Choroid plexus epithelial cell (primary cell): ENCODE results near the gene BRD3OS.

Experiments used
- DNase-seq: peaks from one replicate; pipeline ENCODE4 v3.0.0-alpha.2; 2010; ENCODE audit warnings: low read depth
- H3K4me3 ChIP-seq: 2 replicates; pipeline ENCODE4 v1.5.1; 2011; ENCODE audit warnings: low read depth, mild to moderate bottlenecking, control low read depth, low read length, moderate library complexity
- CTCF ChIP-seq: conservative IDR thresholded peaks from 2 replicates; pipeline ENCODE4 v1.5.1; 2011; ENCODE audit warnings: low read depth, mild to moderate bottlenecking, control low read depth, inconsistent platforms, low read length, moderate library complexity

BRD3OS gene

GRCh38 chr9:133994353-133995011, 30.8 kb upstream of the BRD3OS start:
- DNase-seq, result peak; percentile 72
- H3K4me3 ChIP-seq, result no peak overlapping the region
- peak; percentile 99 for TF ChIP-seq CTCF

- DNase-seq, result peak; percentile 21
- peak; percentile 30 for TF ChIP-seq CTCF
- no peak overlapping the region for H3K4me3 ChIP-seq
Observed at GRCh38 chr9:133995012-133995896, 30.0 kb upstream of the BRD3OS start.

- H3K4me3 ChIP-seq, result no peak overlapping the region
- no peak for DNase-seq
- TF ChIP-seq CTCF, result no peak
Observed at GRCh38 chr9:133996531-133997520, 28.5 kb upstream of the BRD3OS start.

GRCh38 chr9:133997584-133997983, 27.7 kb upstream of the BRD3OS start:
- no peak overlapping the region for H3K4me3 ChIP-seq
- DNase-seq, result no peak
- no peak for TF ChIP-seq CTCF

GRCh38 chr9:133998915-133999595, 26.2 kb upstream of the BRD3OS start:
- TF ChIP-seq CTCF, result no peak
- DNase-seq, result peak; percentile 49

GRCh38 chr9:133999851-134000265, 25.4 kb upstream of the BRD3OS start:
- no peak overlapping the region for H3K4me3 ChIP-seq
- DNase-seq, result peak; percentile 22
- TF ChIP-seq CTCF, result no peak

More at GRCh38 chr9:133998915-133999595, 26.2 kb upstream of the BRD3OS start:
- H3K4me3 ChIP-seq, result no peak overlapping the region
